22Rv1 (cell line): ENCODE results near the gene LRRC61.

ENCODE experiments used
- ZFX ChIP-seq: fragments of 450-650 bp; IDR thresholded peaks from 2 replicates; pipeline ENCODE4 v1.6.1; 2017; ENCODE audit warnings: antibody characterized with exemption, borderline replicate concordance
- TF ChIP-seq, protein P1 (sequence below): fragments of 450-650 bp; IDR thresholded peaks from 2 replicates; pipeline ENCODE4 v1.5.1; 2017; ENCODE audit warnings: mild to moderate bottlenecking

DNA sequence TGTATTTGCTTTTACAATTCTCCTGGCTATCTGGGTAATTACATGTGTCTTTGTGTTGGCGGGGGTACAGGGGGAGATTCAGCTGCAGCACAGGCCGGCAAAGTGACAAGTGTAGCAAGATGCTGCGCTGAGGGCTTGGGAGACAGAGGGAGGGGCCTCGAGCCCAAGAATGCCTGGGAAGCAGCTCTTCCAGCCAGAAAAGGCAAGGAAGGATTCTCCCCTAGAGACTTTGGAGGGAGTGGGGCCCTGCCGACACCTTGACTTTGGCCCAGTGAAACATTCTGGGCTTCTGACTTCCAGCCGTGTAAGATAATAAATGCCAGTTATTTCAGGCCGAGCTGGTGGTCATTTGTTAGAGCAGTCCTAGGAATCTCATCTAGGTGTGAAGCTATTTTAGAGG, 38.2 kb downstream of the LRRC61 start:
- TF ChIP-seq, protein P1, sequence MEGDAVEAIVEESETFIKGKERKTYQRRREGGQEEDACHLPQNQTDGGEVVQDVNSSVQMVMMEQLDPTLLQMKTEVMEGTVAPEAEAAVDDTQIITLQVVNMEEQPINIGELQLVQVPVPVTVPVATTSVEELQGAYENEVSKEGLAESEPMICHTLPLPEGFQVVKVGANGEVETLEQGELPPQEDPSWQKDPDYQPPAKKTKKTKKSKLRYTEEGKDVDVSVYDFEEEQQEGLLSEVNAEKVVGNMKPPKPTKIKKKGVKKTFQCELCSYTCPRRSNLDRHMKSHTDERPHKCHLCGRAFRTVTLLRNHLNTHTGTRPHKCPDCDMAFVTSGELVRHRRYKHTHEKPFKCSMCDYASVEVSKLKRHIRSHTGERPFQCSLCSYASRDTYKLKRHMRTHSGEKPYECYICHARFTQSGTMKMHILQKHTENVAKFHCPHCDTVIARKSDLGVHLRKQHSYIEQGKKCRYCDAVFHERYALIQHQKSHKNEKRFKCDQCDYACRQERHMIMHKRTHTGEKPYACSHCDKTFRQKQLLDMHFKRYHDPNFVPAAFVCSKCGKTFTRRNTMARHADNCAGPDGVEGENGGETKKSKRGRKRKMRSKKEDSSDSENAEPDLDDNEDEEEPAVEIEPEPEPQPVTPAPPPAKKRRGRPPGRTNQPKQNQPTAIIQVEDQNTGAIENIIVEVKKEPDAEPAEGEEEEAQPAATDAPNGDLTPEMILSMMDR, result no peak
- no peak for TF ChIP-seq ZFX
